ENCODE results near the gene GPBP1.
A peak's percentile ranks its signal among the peaks of the same experiment; 100 is the strongest.
"Not testable (repeated sequence)": the region's sequence is repeated elsewhere in the genome, so short reads cannot be mapped to it uniquely, and the experiment has no call there.

GPBP1 gene

DNA sequence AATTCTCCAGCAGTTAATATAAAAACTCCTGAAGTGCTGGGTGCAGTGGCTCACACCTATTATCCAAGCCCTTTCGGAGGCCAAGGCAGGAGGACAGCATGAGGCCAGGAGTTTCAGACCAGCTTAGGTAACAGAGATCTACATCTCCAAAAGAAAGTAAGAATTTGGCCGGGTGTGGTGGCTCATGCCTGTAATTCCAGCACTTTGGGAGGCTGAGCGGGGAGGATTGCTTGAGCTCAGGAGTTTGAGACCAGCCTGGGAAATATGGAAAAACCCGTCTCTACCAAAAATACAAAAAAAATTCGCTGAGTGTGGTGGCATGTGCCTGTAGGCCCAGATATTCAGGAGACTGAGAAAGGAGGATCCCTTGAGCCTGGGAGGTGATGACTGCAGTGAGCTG, 6.7 kb upstream of the GPBP1 start:
- DNase-seq (ENCODE audit: insufficient read length) (no peak), FAIRE-seq (no peak)
- TF ChIP-seq POLR2A (IDR thresholded peaks at IDR 0.05; ENCODE audit: low read depth, low read length) (no peak), POLR2AphosphoS5 (IDR thresholded peaks at IDR 0.05; ENCODE audit: low read depth, low read length) (no peak), TAF1 (IDR thresholded peaks at IDR 0.05; ENCODE audit: borderline replicate concordance, low read depth, low read length) (no peak)

DNA sequence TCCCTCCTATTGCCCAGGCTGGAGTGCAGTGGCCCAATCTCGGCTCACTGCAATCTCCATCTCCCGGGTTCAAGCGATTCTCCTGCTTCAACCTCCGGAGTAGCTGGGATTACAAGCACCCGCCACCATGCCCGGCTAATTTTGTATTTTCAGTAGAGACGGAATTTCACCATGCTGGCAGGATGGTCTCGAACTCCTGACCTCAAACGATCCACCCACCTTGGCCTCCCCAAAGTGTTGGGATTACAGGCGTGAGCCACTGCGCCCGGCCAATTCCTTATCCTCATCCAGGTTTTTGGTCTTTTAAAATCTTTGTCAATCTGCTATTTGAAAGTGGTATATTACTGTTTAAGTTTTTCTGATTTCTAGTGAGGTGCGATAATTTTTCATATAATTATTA, 3.7 kb upstream of the GPBP1 start:
- not testable (repeated sequence) for DNase-seq (ENCODE audit: insufficient read length); FAIRE-seq

DNA sequence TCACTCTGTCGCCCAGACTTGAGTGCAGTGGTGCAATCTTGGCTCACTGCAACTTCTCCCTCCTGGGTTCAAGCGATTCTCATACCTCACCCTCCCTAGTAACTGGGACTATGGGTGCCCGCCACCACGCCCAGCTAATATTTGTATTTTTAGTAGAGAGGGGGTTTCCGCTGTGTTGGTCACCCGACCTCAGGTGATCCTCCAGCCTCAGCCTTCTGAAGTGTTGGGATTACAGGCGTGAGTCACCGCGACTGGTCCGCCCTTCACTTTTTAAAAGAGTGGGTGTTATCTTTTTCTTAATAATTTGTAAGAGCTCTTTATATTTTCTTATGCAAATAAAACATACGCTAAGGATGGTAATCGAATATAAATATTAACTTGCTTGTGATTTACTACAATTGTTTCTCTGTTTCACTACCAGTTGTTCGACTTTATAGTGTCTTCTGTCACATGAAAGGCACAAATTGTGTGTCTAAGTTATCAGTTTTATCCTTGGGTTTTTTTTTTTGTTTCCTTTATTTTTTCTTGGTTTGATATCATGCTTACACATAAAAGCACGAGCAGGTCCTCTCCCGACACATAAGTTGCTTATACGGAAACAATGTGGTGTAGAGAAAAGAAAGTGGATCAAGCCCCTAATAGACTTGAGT, 1.9 kb upstream of the GPBP1 start:
- no peak for FAIRE-seq
- TF ChIP-seq TAF1 (IDR thresholded peaks at IDR 0.05; ENCODE audit: borderline replicate concordance, low read depth, low read length) (no peak), POLR2AphosphoS5 (IDR thresholded peaks at IDR 0.05; ENCODE audit: low read depth, low read length) (no peak), POLR2A (IDR thresholded peaks at IDR 0.05; ENCODE audit: low read depth, low read length) (no peak)
- no peak for DNase-seq (ENCODE audit: insufficient read length)

DNA sequence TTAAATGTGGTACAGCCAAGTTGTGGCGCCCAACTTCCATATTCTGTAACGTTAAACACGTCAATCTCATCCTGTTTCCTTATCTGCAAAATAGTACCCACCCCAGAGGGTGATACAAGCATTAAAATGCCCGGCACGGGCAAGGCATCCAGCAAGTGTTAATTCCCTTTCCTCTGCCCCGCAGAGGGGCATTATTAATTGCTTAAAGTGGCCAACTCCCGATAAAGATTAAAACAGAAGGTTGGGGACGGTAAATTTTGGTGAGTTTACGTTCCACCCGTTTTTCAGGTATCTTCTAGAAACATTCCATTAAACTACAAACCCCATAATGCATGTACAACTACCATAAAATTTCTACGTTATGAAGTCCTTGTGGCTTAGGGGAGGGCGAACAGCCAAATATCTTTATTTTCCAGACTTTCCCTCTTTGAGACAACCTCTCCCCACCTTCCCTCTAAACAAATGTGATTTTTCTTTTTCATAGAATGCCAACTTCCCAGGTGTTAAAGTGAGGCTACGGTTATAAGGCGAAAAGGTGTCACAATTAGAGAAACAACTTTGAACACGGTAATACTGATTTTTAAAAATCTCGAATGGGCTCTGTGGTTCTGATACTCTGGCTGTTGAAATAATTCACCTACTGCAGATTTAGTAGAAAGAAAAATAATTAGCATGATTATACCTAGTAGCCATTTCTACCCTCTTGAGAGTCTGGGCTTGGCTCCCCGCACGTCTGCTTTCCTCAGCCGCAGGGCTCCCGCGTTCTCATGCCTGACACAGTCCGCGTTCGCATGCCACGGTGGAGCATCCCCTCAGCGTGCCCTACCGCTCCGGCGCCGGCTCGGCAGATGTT, 1.2 kb upstream of the GPBP1 start:
- TF ChIP-seq POLR2A (IDR thresholded peaks at IDR 0.05; ENCODE audit: low read depth, low read length) (peak; percentile 69), TAF1 (IDR thresholded peaks at IDR 0.05; ENCODE audit: borderline replicate concordance, low read depth, low read length) (no peak)
- FAIRE-seq: no peak
- DNase-seq (ENCODE audit: insufficient read length): no peak

DNA sequence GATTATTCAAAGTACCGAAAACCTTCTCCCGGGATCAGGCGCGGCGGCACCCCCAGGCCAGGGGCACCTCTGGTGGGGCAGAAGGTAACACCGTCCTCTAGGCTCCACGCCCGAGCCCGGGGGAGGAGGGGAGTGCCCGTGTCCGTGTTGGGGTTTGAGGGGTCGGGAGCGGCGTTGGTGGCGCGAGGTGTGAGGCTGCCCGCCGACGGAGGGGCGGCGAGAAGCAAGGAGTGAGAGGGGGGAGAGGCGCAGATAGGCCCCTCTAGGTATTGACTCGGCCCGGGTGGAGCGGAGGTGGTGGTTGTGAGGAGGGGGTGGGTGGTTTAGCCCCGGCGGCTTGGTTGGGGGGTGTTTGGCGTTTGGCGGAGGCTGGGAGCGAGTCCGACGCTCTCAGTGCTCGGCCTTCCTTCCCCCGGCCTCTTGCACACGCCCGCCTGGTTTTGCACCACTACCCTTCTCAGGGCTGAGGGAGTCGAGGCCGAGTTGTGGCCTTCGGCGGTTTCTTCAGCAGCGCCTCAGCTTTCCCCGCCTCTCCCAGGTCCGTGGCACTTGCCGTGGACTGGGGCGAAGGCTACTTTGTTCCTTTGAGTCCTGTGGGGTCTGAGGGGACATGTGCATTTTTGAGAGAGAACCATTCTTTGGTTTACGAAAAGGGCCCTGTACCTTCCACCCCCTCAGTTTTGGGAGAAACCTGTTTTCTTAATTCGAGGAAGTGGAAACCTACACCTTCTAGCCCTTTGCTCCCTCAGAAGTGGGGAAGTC, 450 bp downstream of the GPBP1 start:
- DNase-seq (ENCODE audit: insufficient read length) (no peak), FAIRE-seq (no peak)
- TF ChIP-seq TAF1 (IDR thresholded peaks at IDR 0.05; ENCODE audit: borderline replicate concordance, low read depth, low read length): no peak
- TF ChIP-seq POLR2A (IDR thresholded peaks at IDR 0.05; ENCODE audit: low read depth, low read length): peak; percentile 42; the same call in 1 of the 2 replicates

DNA sequence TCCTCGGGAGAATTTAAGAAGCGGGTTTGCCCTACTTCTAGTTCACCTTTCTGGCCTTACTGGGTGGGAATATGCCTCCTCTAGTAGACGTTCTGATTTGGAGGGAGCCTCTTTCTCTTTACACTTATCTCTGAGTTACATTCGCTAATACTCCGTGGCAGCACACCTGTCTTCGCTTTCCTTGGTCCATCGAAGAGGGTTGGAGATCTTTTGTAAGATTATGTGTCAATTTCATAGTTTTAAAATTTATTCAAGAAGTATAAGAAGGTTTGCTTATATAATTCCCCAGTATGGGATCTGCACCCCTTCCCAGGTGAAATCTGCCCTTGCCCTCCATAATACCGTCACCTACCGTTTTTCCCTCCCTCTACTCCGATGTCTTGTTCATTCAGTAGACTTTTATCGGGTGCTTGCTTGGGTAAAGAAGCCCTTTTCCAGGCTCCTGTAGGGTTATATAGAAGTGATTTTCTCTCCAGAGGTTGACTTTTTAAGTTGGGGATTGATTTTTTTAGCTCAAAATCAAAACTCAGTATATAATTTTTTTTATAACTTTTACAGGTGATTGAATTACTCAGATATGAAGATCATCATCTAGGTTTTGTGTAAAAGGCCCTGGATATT, 1.1 kb downstream of the GPBP1 start:
- DNase-seq (ENCODE audit: insufficient read length) (no peak), FAIRE-seq (no peak)
- TF ChIP-seq TAF1 (IDR thresholded peaks at IDR 0.05; ENCODE audit: borderline replicate concordance, low read depth, low read length) (no peak), POLR2AphosphoS5 (IDR thresholded peaks at IDR 0.05; ENCODE audit: low read depth, low read length) (no peak), POLR2A (IDR thresholded peaks at IDR 0.05; ENCODE audit: low read depth, low read length) (no peak)

DNA sequence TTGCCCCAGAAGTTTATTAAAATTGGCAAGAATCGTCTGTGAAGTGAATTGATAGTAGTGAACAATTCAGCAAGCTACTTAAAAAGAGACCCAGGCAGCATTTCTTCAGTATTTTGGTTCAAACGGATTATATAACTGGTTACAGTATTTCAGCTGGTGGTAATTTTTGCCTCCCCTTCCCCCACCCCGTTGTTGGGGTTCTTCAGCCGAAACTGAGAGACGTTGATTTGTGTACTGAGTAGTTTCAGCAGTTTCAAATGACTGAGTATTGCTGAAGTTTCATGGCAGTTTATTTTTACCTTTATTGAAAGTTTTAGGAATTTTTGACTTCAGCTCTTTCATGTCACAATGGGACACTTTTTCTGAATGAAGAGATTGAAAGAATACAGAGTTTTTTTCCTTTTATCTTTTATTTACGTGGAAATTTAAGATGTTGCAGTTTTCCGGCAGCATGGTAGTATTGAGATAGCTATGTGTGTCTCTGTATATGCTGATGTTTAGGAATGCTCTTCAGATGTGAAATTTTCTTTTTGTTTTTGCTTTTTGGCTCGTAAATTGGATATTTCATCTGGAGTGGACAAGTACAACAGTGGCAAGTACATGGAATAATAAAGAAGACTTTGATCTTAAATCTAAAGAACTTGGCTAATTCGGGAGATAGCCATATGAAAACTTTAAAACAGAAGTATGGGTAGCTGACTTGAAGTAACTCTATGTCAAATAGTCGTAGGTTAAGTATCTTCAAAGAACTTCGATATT, 1.9 kb downstream of the GPBP1 start:
- FAIRE-seq: peak; percentile 40

DNA sequence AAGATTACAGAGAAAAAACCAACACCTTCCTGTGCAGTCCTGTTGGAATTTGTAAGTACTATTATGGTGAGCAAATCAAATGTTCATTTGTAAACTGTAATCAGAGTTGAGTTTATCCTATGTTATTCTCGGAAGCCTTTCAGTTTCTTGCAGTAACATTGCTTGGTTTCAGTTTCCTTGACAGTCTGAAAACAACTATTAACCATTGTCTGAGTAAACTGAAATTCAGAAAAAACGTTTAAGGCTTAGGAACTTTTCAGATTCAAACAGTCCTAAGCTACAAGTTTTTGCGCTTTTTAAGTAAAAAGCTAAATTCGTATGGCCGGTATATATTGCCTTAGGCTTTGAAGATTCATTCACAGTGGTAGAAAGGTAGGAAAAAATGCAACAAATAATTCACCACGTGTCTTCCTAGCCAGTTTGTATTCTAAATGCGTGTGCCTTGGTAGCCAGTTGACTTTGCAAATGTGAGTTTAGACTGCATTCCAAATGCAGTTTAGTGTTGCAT, 2.5 kb downstream of the GPBP1 start:
- FAIRE-seq: peak; percentile 69
- no peak for DNase-seq (ENCODE audit: insufficient read length)
- TF ChIP-seq POLR2AphosphoS5 (IDR thresholded peaks at IDR 0.05; ENCODE audit: low read depth, low read length) (no peak), POLR2A (IDR thresholded peaks at IDR 0.05; ENCODE audit: low read depth, low read length) (no peak), TAF1 (IDR thresholded peaks at IDR 0.05; ENCODE audit: borderline replicate concordance, low read depth, low read length) (no peak)

More for the DNA sequence above, 1.9 kb downstream of the GPBP1 start:
- DNase-seq (ENCODE audit: insufficient read length): no peak
- no peak for TF ChIP-seq TAF1 (IDR thresholded peaks at IDR 0.05; ENCODE audit: borderline replicate concordance, low read depth, low read length)
- TF ChIP-seq POLR2A (IDR thresholded peaks at IDR 0.05; ENCODE audit: low read depth, low read length): no peak
- no peak for TF ChIP-seq POLR2AphosphoS5 (IDR thresholded peaks at IDR 0.05; ENCODE audit: low read depth, low read length)

DNA sequence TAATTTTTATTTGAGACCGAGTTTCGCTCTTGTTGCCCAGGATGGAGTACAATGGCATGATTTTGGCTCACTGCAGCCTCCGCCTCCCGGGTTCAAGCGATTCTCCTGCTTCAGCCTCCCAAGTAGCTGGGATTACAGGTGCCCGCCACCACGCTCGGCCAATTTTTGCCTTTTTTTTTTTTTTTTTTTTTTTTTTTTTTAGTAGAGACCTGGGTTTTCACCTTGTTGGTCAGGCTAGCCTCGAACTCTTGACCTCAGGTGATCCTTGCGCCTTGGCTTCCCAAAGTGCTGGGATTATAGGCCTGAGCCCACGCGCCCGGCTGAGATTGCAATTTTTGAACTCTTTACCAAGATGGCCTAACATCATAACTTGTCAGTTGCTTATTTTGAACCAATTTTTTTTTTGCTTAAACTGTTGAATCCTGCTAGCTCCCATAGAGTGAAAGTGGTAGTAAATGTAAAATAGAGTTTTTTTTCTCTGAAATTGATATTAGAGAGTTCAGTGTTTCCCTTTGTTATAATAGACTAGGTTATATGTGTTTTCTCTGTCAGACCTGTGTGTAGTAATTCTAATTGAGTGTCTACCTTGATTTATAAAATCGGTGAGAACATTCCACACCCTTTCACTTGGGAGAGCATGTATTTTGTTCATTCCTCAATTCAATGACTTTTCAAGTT, 3.8 kb downstream of the GPBP1 start:
- DNase-seq (ENCODE audit: insufficient read length): no peak
- TF ChIP-seq POLR2A (IDR thresholded peaks at IDR 0.05; ENCODE audit: low read depth, low read length) (no peak), TAF1 (IDR thresholded peaks at IDR 0.05; ENCODE audit: borderline replicate concordance, low read depth, low read length) (no peak)
- FAIRE-seq: no peak

DNA sequence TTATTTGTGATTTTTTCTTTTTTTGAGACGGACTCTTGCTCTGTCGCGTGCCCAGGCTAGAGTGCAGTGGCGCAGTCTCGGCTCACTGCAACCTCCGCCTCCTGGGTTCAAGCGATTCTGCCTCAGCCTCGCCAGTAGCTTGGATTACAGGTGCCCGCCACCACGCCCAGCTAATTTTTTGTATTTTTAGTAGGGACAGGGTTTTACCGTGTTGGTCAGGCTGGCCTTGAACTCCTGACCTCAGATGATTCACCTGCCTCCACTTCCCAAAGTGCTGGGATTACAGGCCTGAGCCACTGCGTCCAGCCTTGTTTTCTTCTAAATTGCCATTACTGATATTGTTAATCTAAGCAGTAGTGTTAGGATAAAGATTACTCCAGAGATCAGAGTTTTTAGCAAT, 4.4 kb downstream of the GPBP1 start:
- not testable (repeated sequence) for FAIRE-seq; DNase-seq (ENCODE audit: insufficient read length)
